ENCODE results near the gene SERPINB10. TPM values are rescaled to one million over a fixed set of nuclear protein-coding genes. Genes with fewer than 3 reads are reported as not detected.
A peak's percentile ranks its signal among the peaks of the same experiment; 100 is the strongest.

The SERPINB10 gene
- total RNA-seq, 1 experiment from 2014 or later: not detected

DNA sequence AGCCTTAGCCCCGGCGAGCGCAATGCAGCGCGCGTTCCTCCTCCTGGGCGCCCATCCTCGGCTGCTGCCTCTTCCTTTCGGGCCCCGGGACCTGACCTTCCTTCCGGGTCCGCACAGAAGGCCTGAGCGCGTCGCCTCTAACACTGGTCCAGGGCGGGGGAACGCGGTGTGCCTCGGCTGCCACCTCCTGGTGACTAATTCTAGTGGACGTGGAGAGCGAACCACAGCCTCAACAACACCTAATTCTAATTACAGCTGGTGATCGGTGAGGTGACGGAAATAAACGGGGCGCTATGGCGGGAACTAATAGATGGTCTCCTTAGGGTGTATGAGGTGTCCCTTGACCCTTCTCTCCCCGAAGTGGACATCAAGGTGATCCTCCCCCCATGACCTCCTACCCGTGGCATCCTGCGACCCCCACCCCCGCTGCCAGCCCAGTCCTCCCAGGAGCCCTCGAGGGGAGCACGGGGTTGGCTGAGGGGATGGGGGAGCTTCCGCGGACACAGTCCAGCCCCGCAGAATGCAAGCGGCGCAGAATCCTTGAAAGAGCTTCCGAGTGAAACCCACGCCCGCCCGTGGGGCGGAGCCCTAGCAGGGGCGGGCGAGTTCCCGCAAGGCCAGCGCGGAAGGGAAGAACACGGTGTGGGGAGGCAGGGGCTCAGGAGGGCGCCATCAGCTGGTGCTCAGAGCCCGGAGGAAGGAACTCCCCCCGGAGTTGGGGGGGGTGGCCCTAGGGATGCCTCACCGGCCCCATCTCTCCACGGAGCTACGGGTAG is 28.6 kb downstream of the SERPINB10 start (continued):
- TF ChIP-seq, protein P1, sequence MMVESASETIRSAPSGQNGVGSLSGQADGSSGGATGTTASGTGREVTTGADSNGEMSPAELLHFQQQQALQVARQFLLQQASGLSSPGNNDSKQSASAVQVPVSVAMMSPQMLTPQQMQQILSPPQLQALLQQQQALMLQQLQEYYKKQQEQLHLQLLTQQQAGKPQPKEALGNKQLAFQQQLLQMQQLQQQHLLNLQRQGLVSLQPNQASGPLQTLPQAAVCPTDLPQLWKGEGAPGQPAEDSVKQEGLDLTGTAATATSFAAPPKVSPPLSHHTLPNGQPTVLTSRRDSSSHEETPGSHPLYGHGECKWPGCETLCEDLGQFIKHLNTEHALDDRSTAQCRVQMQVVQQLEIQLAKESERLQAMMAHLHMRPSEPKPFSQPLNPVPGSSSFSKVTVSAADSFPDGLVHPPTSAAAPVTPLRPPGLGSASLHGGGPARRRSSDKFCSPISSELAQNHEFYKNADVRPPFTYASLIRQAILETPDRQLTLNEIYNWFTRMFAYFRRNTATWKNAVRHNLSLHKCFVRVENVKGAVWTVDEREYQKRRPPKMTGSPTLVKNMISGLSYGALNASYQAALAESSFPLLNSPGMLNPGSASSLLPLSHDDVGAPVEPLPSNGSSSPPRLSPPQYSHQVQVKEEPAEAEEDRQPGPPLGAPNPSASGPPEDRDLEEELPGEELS (CRISPR knock-in tag; IDR thresholded peaks at IDR 0.05): 0 out of 2 replicates have a peak, but pooled peaks have one; percentile 42
- TF ChIP-seq ZNF263 (CRISPR knock-in tag; IDR thresholded peaks at IDR 0.05; ENCODE audit: low read depth) (peak; percentile 86), ZNF425 (CRISPR knock-in tag; conservative IDR thresholded peaks at IDR 0.05) (no peak), PRRX2 (CRISPR knock-in tag; IDR thresholded peaks at IDR 0.05) (no peak), ZNF396 (CRISPR knock-in tag; IDR thresholded peaks at IDR 0.05; ENCODE audit: borderline replicate concordance) (no peak), ZNF219 (CRISPR knock-in tag; IDR thresholded peaks at IDR 0.05; ENCODE audit: borderline replicate concordance) (no peak), ZNF138 (CRISPR knock-in tag; conservative IDR thresholded peaks at IDR 0.05) (0 out of 2 replicates have a peak, but pooled peaks have one; percentile 58), ZNF232 (CRISPR knock-in tag; IDR thresholded peaks at IDR 0.05) (no peak), ZNF671 (CRISPR knock-in tag; IDR thresholded peaks at IDR 0.05) (no peak), ZSCAN18 (CRISPR knock-in tag; IDR thresholded peaks at IDR 0.05) (no peak), ZNF121 (CRISPR knock-in tag; IDR thresholded peaks at IDR 0.05) (peak; percentile 67; the same call in 1 of the 2 replicates), JAZF1 (CRISPR knock-in tag; IDR thresholded peaks at IDR 0.05) (no peak), ZBTB21 (CRISPR knock-in tag; IDR thresholded peaks at IDR 0.05; ENCODE audit: borderline replicate concordance) (peak; percentile 55; the same call in 1 of the 2 replicates), HMGA2 (CRISPR knock-in tag; IDR thresholded peaks at IDR 0.05) (no peak), AFF4 (CRISPR knock-in tag; IDR thresholded peaks at IDR 0.05; ENCODE audit: borderline replicate concordance) (no peak), FOXK1 (CRISPR knock-in tag; IDR thresholded peaks at IDR 0.05) (peak; percentile 45; the same call in 1 of the 2 replicates), HMGXB4 (CRISPR knock-in tag; IDR thresholded peaks at IDR 0.05) (peak; percentile 57), MLX (CRISPR knock-in tag; IDR thresholded peaks at IDR 0.05) (no peak)
- TF ChIP-seq, protein P2, sequence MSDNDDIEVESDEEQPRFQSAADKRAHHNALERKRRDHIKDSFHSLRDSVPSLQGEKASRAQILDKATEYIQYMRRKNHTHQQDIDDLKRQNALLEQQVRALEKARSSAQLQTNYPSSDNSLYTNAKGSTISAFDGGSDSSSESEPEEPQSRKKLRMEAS (CRISPR knock-in tag; IDR thresholded peaks at IDR 0.05): 0 out of 2 replicates have a peak, but pooled peaks have one; percentile 27
